ENCODE results near the gene NAGA.

The NAGA gene

GRCh38 chr22:42066937-42067336 is 3.7 kb downstream of the NAGA start:
- TF ChIP-seq CTCF (conservative IDR thresholded peaks at IDR 0.05), result no peak
- TF ChIP-seq ZFX (IDR thresholded peaks at IDR 0.05), result no peak
- no peak overlapping the region for H3K27ac ChIP-seq

GRCh38 chr22:42066126-42066761 is 4.4 kb downstream of the NAGA start:
- H3K27ac ChIP-seq, result no peak overlapping the region
- TF ChIP-seq CTCF (conservative IDR thresholded peaks at IDR 0.05) (no peak), ZFX (IDR thresholded peaks at IDR 0.05) (no peak)

- no peak for TF ChIP-seq CTCF (conservative IDR thresholded peaks at IDR 0.05)
- no peak for TF ChIP-seq ZFX (IDR thresholded peaks at IDR 0.05)
- no peak overlapping the region for H3K27ac ChIP-seq
Measured at GRCh38 chr22:42065438-42066125, 5.0 kb downstream of the NAGA start.

GRCh38 chr22:42064629-42065028 is 6.0 kb downstream of the NAGA start:
- no peak overlapping the region for H3K27ac ChIP-seq
- no peak for TF ChIP-seq CTCF (conservative IDR thresholded peaks at IDR 0.05)
- TF ChIP-seq ZFX (IDR thresholded peaks at IDR 0.05), result no peak

- no peak overlapping the region for H3K27ac ChIP-seq
- no peak for TF ChIP-seq ZFX (IDR thresholded peaks at IDR 0.05)
- TF ChIP-seq CTCF (conservative IDR thresholded peaks at IDR 0.05), result no peak
Measured at GRCh38 chr22:42062506-42063170, 8.0 kb downstream of the NAGA start.

GRCh38 chr22:42061041-42061440 is 9.6 kb downstream of the NAGA start:
- H3K27ac ChIP-seq, result no peak overlapping the region
- TF ChIP-seq CTCF (conservative IDR thresholded peaks at IDR 0.05), result no peak
- no peak for TF ChIP-seq ZFX (IDR thresholded peaks at IDR 0.05)

GRCh38 chr22:42060489-42060888 is 10.1 kb downstream of the NAGA start:
- no peak for TF ChIP-seq CTCF (conservative IDR thresholded peaks at IDR 0.05)
- no peak for TF ChIP-seq ZFX (IDR thresholded peaks at IDR 0.05)

More at GRCh38 chr22:42060489-42060888, 10.1 kb downstream of the NAGA start:
- no peak overlapping the region for H3K27ac ChIP-seq

Measured in C4-2B (cell line).